Activated B cell treated with CpG ODN at 0.5 μM for 24 hours (primary cell): ENCODE results near the gene RNLS. TPM values are rescaled to one million over a fixed set of nuclear protein-coding genes. Genes with fewer than 3 reads are reported as not detected.
A peak's percentile ranks its signal among the peaks of the same experiment; 100 is the strongest.

Experiments
- ATAC-seq: fragments of 200-7000 bp; cut with Tn5 transposase; one replicate; pipeline ENCODE4 v1.10.0; 2021; ENCODE audit warnings: low read depth, mild to moderate bottlenecking, moderate library complexity
- CTCF ChIA-PET: fragments of 350-600 bp; sonication (Branson Sonifier 250); formaldehyde crosslinking; loops from one replicate; lab custom pipeline; 2021; ENCODE audit warnings: antibody characterized with exemption; lab: Charles Lee
- POLR2A ChIA-PET: fragments of 350-600 bp; sonication (Branson Sonifier 250); formaldehyde crosslinking; loops from one replicate; lab custom pipeline; 2021; ENCODE audit warnings: antibody characterized with exemption; lab: Charles Lee
- DNase-seq: peaks from one replicate; pipeline ENCODE4 v3.0.0; 2022
- H3K27ac Mint-ChIP-seq: one replicate; pipeline ENCODE4 v1.8.0; 2020; ENCODE audit warnings: mixed read lengths
- H3K27me3 Mint-ChIP-seq: one replicate; pipeline ENCODE4 v1.8.0; 2021; ENCODE audit warnings: mixed read lengths
- H3K36me3 Mint-ChIP-seq: one replicate; pipeline ENCODE4 v1.8.0; 2021; ENCODE audit warnings: low read depth, mixed read lengths
- H3K4me1 Mint-ChIP-seq: one replicate; pipeline ENCODE4 v1.8.0; 2021; ENCODE audit warnings: mixed read lengths
- H3K4me3 Mint-ChIP-seq: one replicate; pipeline ENCODE4 v1.8.0; 2020; ENCODE audit warnings: mild to moderate bottlenecking, mixed read lengths
- H3K9me3 Mint-ChIP-seq: one replicate; pipeline ENCODE4 v1.8.0; 2020; ENCODE audit warnings: mixed read lengths
- intact Hi-C: fragments of 100-400 bp; cut with micrococcal nuclease; formaldehyde crosslinking; loops from one replicate; pipeline ENCODE4 v1.15.1; 2024
- total RNA-seq: library from RNA; stranded (reverse); gene quantifications from 2 replicates; pipeline ENCODE4 v1.2.3, GENCODE V29; 2022
- TF ChIP-seq, protein P1 (sequence below): fragments of 200-600 bp; IDR thresholded peaks from one replicate; pipeline ENCODE4 v1.8.0; 2022; ENCODE audit warnings: antibody characterized with exemption, mild to moderate bottlenecking

Gene RNLS
- total RNA-seq, 1 donor from 2014 or later, result 5.7 TPM

- Mint-ChIP-seq H3K27ac (peak overlapping the region; percentile 39), H3K4me1 (peaks cover 9% of the 10 kb centered on the region), H3K9me3 (no peaks in the 10 kb centered on the region), H3K4me3 (no peak overlapping the region), H3K36me3 (no peaks in the 10 kb centered on the region), H3K27me3 (no peaks in the 10 kb centered on the region)
- TF ChIP-seq, protein P1, sequence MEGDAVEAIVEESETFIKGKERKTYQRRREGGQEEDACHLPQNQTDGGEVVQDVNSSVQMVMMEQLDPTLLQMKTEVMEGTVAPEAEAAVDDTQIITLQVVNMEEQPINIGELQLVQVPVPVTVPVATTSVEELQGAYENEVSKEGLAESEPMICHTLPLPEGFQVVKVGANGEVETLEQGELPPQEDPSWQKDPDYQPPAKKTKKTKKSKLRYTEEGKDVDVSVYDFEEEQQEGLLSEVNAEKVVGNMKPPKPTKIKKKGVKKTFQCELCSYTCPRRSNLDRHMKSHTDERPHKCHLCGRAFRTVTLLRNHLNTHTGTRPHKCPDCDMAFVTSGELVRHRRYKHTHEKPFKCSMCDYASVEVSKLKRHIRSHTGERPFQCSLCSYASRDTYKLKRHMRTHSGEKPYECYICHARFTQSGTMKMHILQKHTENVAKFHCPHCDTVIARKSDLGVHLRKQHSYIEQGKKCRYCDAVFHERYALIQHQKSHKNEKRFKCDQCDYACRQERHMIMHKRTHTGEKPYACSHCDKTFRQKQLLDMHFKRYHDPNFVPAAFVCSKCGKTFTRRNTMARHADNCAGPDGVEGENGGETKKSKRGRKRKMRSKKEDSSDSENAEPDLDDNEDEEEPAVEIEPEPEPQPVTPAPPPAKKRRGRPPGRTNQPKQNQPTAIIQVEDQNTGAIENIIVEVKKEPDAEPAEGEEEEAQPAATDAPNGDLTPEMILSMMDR, result no peak
- CTCF ChIA-PET, result interaction anchor here (1.5 kb wide), 1 partner anchor 15 kb away, joined by 7 read pairs; the partner anchor contains the start of gene RNLS
- peak; percentile 81 for ATAC-seq
- POLR2A ChIA-PET, result interaction anchor here (1.1 kb wide), 2 partner anchors 15 to 19 kb away, joined by 3 read pairs; partner anchors contain the start of gene RNLS
- no peak for DNase-seq
- intact Hi-C loops, result loop anchor here (1.0 kb wide), 1 partner anchor 16 kb away; no protein-coding TSS in a partner anchor
These were observed 14.9 kb upstream of the RNLS start for GRCh38 chr10:88598055-88598454.

- DNase-seq (no peak), ATAC-seq (no peak)
- peaks cover 9% of the 10 kb centered on the region for H3K4me1 Mint-ChIP-seq
- no peaks in the 10 kb centered on the region for H3K36me3 Mint-ChIP-seq
- TF ChIP-seq, protein P1, result no peak
- no peak overlapping the region for H3K4me3 Mint-ChIP-seq
- H3K9me3 Mint-ChIP-seq, result no peaks in the 10 kb centered on the region
- ChIA-PET CTCF (interaction anchor here (1.0 kb wide), 1 partner anchor 29 kb away, joined by 3 read pairs; no protein-coding TSS in a partner anchor), POLR2A (no interaction called here)
- no peaks in the 10 kb centered on the region for H3K27me3 Mint-ChIP-seq
- H3K27ac Mint-ChIP-seq, result no peak overlapping the region
- intact Hi-C loops, result no loop called here
These were observed 11.4 kb upstream of the RNLS start for GRCh38 chr10:88594482-88594881.

DNA sequence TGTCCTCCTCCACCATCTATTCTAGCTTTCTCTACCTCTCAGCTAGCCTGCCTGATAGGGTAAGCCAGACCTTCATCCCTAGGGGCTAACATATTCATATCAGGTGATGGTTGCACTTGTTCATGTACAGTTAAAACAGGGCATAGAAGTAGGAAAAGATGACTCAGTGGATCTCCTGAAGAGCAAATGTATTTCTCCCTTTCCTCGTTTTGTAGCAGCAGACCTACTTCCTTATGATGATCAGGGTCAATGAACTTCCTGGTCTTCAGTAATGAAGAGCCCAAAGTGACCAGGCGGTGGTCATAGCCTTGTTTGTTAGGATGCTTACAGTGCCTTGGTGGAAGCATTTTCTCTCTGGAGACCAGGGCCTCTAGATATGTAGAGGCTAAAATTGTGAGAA, 9.8 kb upstream of the RNLS start:
- no peaks in the 10 kb centered on the region for H3K36me3 Mint-ChIP-seq
- no peak overlapping the region for H3K4me3 Mint-ChIP-seq
- ATAC-seq (no peak), DNase-seq (no peak)
- H3K27me3 Mint-ChIP-seq, result no peaks in the 10 kb centered on the region
- intact Hi-C loops, result no loop called here
- ChIA-PET CTCF (interaction anchor here (0.5 kb wide), 1 partner anchor 204 kb away, joined by 3 read pairs; no protein-coding TSS in a partner anchor), POLR2A (no interaction called here)
- H3K27ac Mint-ChIP-seq, result no peak overlapping the region
- TF ChIP-seq, protein P1, result no peak
- peaks cover 2% of the 10 kb centered on the region for H3K4me1 Mint-ChIP-seq
- H3K9me3 Mint-ChIP-seq, result no peaks in the 10 kb centered on the region

DNA sequence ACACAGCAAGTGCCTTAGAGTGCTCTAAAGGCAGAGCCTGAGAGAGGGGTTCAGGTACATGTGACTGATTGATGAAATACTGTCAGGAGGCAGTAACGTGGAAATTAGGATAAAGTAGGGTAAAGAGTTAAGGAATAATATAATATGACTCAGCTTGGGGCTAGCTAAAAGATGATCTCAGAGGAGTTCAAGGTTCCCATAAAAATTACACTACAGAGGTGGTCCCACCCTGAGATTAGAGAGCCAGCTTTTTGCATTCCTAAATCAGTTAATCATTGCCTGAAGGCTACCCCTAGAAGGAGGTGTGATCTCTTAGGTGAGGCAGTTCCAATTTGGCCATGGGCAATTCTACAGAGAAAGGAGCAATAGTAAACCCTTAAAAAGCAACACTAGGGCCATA, 9.3 kb upstream of the RNLS start:
- Mint-ChIP-seq H3K9me3 (no peaks in the 10 kb centered on the region), H3K36me3 (no peaks in the 10 kb centered on the region), H3K27ac (no peak overlapping the region), H3K27me3 (no peaks in the 10 kb centered on the region), H3K4me1 (no peaks in the 10 kb centered on the region), H3K4me3 (no peak overlapping the region)
- DNase-seq, result no peak
- POLR2A ChIA-PET, result no interaction called here
- intact Hi-C loops, result no loop called here
- TF ChIP-seq, protein P1, result no peak
- CTCF ChIA-PET, result interaction anchor here (1.2 kb wide), 1 partner anchor 9 kb away, joined by 3 read pairs; the partner anchor contains the start of gene RNLS
- ATAC-seq, result no peak

- ChIA-PET POLR2A (no interaction called here), CTCF (interaction anchor here (1.9 kb wide), 1 partner anchor 20 kb away, joined by 4 read pairs; no protein-coding TSS in a partner anchor)
- Mint-ChIP-seq H3K36me3 (peaks cover 3% of the 10 kb centered on the region), H3K27ac (no peak within 1 kb of the TSS), H3K9me3 (no peaks in the 10 kb centered on the region), H3K27me3 (no peaks in the 10 kb centered on the region), H3K4me3 (no peak within 1 kb of the TSS), H3K4me1 (peaks cover 17% of the 10 kb centered on the region)
- TF ChIP-seq, protein P1, result no peak
- no peak for DNase-seq
- intact Hi-C loops, result no loop called here
- ATAC-seq, result no peak
These were observed 3.3 kb upstream of the RNLS start, which contains the start of gene LIPJ for GRCh38 chr10:88586462-88586861. Gene LIPJ (plus strand): TSS chr10:88586762. CDS start chr10:88590688, 3,926 bp downstream.
